Measurements from ENCODE around the gene ENO1. TPM values are rescaled to one million over a fixed set of nuclear protein-coding genes. Genes with fewer than 3 reads are reported as not detected.

ENO1 gene
- total RNA-seq, 1 donor from 2014 or later: 2,577 TPM

- no peak overlapping the region for H3K4me3 ChIP-seq (ENCODE audit: low read depth, low read length)
- TF ChIP-seq, protein P1, sequence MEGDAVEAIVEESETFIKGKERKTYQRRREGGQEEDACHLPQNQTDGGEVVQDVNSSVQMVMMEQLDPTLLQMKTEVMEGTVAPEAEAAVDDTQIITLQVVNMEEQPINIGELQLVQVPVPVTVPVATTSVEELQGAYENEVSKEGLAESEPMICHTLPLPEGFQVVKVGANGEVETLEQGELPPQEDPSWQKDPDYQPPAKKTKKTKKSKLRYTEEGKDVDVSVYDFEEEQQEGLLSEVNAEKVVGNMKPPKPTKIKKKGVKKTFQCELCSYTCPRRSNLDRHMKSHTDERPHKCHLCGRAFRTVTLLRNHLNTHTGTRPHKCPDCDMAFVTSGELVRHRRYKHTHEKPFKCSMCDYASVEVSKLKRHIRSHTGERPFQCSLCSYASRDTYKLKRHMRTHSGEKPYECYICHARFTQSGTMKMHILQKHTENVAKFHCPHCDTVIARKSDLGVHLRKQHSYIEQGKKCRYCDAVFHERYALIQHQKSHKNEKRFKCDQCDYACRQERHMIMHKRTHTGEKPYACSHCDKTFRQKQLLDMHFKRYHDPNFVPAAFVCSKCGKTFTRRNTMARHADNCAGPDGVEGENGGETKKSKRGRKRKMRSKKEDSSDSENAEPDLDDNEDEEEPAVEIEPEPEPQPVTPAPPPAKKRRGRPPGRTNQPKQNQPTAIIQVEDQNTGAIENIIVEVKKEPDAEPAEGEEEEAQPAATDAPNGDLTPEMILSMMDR (conservative IDR thresholded peaks at IDR 0.05; ENCODE audit: low read depth, low read length): no peak
- no peak for DNase-seq (ENCODE audit: low read depth)
Measured at GRCh38 chr1:8914466-8914865, 36.0 kb upstream of the ENO1 start.

DNA sequence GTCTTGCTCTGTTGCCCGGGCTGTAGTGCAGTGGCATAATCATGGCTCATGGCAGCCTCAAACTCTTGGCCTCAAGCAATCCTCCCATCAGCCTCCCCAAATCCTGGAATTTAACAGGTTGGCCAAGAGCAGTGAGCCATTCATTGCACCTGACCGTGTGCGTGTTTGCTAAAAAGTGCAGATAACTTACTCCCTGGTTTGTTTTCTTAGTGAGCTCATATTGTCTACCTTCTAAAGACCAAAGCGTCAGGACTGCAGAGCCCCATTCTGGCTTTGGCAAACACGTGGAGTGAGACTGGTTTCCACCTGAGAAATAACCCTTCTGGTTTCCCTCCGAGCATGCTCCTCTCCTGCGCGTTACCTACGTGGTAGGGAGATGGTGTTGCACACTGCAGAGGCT lies 35.0 kb upstream of the ENO1 start:
- no peak for DNase-seq (ENCODE audit: low read depth)
- TF ChIP-seq, protein P1 (conservative IDR thresholded peaks at IDR 0.05; ENCODE audit: low read depth, low read length): no peak
- no peak overlapping the region for H3K4me3 ChIP-seq (ENCODE audit: low read depth, low read length)

DNA sequence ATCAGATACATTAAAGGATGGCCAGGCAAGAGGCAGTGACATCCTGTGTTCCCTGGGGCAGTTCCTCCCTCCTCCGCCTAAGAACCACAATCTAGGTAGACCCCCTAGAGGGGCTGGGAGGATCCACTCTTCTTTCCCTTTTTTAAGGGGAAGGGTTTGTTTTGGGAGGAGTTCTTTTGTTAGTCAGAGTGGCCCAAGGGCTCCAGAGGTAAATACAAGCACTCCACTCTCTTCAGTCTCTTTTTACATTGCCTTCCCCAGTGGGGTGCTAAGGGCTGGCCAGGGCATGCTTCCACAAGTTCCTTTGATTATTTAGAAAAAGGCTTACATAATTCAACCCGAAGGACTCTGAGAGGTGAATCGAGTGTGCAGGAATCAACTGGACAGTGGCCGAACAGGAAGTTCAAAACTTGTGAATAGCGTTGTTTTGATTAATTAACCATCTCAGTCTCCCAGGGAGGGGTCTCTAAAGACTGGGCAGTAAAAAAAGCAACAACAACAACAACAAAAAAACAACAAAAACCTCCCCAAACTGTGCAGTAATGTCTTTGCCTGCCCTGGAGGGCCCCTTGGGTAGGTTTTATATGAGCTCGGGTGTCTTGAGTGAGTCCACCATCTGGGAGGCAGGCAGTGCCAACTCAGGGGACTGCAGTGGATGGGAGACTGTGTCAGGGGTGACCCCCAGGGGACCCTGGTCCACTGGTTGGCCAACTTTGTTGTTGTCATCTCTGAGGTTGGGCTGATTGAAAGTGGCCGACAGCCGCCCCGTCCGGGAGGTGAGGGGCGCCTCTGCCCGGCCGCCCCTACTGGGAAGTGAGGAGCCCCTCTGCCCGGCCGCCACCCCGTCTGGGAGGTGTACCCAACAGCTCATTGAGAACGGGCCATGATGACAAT lies 33.2 kb upstream of the ENO1 start:
- H3K4me3 ChIP-seq (ENCODE audit: low read depth, low read length): no peak overlapping the region
- TF ChIP-seq, protein P1 (conservative IDR thresholded peaks at IDR 0.05; ENCODE audit: low read depth, low read length): no peak
- no peak for DNase-seq (ENCODE audit: low read depth)

DNA sequence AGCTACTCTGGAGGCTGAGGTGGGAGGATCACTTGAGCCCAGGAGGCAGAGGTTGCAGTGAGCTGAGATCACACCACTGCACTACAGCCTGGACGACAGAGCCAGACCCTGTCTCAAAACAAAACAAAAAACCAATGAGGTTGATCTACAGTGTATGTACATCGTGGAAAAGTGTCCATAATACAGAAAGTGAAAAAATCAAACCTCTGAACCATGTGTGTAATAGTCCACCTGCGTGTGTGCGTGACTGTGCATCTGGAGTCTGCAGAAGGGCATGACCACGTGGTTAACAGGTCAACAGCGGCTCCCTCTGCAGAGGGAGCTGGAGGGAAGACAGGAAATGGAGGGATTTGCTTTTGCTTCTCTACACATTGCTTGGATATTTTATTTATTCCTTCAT lies 32.4 kb upstream of the ENO1 start:
- H3K4me3 ChIP-seq (ENCODE audit: low read depth, low read length): no peak overlapping the region
- no peak for DNase-seq (ENCODE audit: low read depth)

DNA sequence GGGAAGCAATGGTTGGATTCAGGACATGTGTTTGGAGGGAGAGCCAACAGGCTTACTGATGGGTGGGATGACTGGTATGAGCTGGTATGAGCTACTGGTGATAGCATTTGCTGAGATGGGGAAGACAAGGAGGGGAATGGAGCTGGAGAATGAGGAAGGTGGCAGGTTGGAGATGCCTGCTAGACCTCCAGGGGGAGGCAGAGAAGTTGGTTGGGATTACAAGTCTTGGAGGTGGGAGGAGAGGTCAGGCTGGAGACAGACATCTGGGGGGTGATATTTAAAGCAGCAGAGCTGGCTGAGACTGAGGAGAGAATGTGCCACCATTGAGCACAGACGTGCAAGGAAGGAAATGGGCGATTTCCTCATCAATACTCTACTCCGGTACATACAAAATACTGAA lies 31.8 kb upstream of the ENO1 start:
- TF ChIP-seq, protein P1 (conservative IDR thresholded peaks at IDR 0.05; ENCODE audit: low read depth, low read length): peak; percentile 13
- H3K4me3 ChIP-seq (ENCODE audit: low read depth, low read length): no peak overlapping the region
- DNase-seq (ENCODE audit: low read depth): no peak

More for the DNA sequence above, 32.4 kb upstream of the ENO1 start:
- TF ChIP-seq, protein P1 (conservative IDR thresholded peaks at IDR 0.05; ENCODE audit: low read depth, low read length): no peak

DNA sequence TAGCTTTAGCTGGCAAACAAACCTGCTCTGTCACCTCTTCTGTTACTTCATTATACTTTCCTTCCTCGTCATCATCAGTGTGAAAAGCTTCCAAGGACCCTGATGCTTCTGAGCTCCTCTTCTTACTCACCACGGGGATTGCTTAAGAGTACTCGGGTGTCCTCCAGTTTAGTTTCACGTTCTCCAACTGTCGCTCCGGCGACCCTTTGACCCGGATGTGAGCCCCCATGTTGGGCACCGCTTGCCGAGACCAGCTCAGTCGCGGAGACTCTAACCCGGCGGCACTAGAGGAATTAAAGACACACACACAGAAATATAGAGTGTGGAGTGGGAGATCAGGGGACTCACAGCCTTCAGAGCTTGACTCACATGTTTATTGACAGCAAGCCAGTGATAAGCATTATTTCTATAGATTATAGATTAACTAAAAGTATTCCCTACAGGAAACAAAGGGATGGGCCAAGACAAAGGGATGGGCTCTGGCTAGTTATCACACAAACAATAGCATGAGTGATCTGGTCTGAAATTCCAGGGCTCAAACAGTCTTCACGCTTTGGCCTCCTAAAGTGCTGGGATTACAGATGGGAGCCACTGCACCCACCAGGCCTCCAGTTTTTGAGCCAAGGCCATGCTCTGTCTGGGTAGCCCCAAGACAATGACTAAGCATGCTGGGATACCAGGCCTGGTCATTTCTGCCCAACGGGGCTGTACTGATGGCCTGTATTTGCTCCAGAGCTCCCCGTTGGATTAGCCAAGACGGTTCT lies 30.1 kb upstream of the ENO1 start:
- TF ChIP-seq, protein P1 (conservative IDR thresholded peaks at IDR 0.05; ENCODE audit: low read depth, low read length): no peak
- no peak for DNase-seq (ENCODE audit: low read depth)
- H3K4me3 ChIP-seq (ENCODE audit: low read depth, low read length): no peak overlapping the region
